Mesendoderm (in vitro differentiated cells): Measurements from ENCODE around the gene IGFL2.
"Not testable (repeated sequence)": the region's sequence is repeated elsewhere in the genome, so short reads cannot be mapped to it uniquely, and the experiment has no call there.

Experiments used
- DNase-seq: peaks from one replicate; pipeline ENCODE4 v3.0.0; 2013
- H2AK5ac ChIP-seq: 2 replicates; pipeline ENCODE4 v1.6.1; 2013; ENCODE audit warnings: low read length, inconsistent platforms
- H2BK120ac ChIP-seq: 2 replicates; pipeline ENCODE4 v1.6.1; 2013; ENCODE audit warnings: low read depth, mild to moderate bottlenecking, low read length, moderate library complexity, mixed read lengths
- H2BK15ac ChIP-seq: replicated peaks from 2 replicates; pipeline ENCODE4 v1.6.1; 2013; ENCODE audit warnings: low read depth, mild to moderate bottlenecking, moderate library complexity
- H2BK5ac ChIP-seq: 2 replicates; pipeline ENCODE4 v1.6.1; 2013; ENCODE audit warnings: low read length, inconsistent platforms
- H3K18ac ChIP-seq: 2 replicates; pipeline ENCODE4 v1.6.1; 2013; ENCODE audit warnings: mild to moderate bottlenecking, low read length, mixed read lengths
- H3K23ac ChIP-seq: one replicate; pipeline ENCODE4 v1.6.1; 2013; ENCODE audit warnings: low read length
- H3K27ac ChIP-seq: 2 replicates; pipeline ENCODE4 v1.5.1; 2013; ENCODE audit warnings: low read depth, mild to moderate bottlenecking, inconsistent platforms, low read length, moderate library complexity
- H3K27me3 ChIP-seq: 2 replicates; pipeline ENCODE4 v1.6.1; 2013; ENCODE audit warnings: low read length, control low read depth, mild to moderate bottlenecking, inconsistent platforms; ENCODE audit not compliant: insufficient read depth, poor library complexity
- H3K36me3 ChIP-seq: 2 replicates; pipeline ENCODE4 v1.6.1; 2013; ENCODE audit warnings: low read length, inconsistent platforms; ENCODE audit not compliant: control insufficient read depth, insufficient read depth
- H3K4ac ChIP-seq: one replicate; pipeline ENCODE4 v1.6.1; 2013; ENCODE audit warnings: low read depth, mild to moderate bottlenecking, low read length, moderate library complexity
- H3K4me1 ChIP-seq: 2 replicates; pipeline ENCODE4 v1.6.1; 2013; ENCODE audit warnings: low read depth, low read length, inconsistent platforms; ENCODE audit not compliant: control insufficient read depth
- H3K4me2 ChIP-seq: 2 replicates; pipeline ENCODE4 v1.6.1; 2013; ENCODE audit warnings: low read length
- H3K4me3 ChIP-seq: 2 replicates; pipeline ENCODE4 v1.5.1; 2013; ENCODE audit warnings: mild to moderate bottlenecking, low read length
- H3K56ac ChIP-seq: one replicate; pipeline ENCODE4 v1.6.1; 2013; ENCODE audit warnings: low read length
- H3K79me1 ChIP-seq: 2 replicates; pipeline ENCODE4 v1.6.1; 2013; ENCODE audit warnings: low read length, inconsistent platforms
- H3K79me2 ChIP-seq: 2 replicates; pipeline ENCODE4 v1.6.1; 2013; ENCODE audit warnings: mild to moderate bottlenecking, low read length; ENCODE audit not compliant: control insufficient read depth, insufficient read depth
- H3K9ac ChIP-seq: 2 replicates; pipeline ENCODE4 v1.6.1; 2013; ENCODE audit warnings: low read length, inconsistent platforms
- H4K5ac ChIP-seq: one replicate; pipeline ENCODE4 v1.6.1; 2013; ENCODE audit warnings: low read length
- H4K8ac ChIP-seq: one replicate; pipeline ENCODE4 v1.6.1; 2013; ENCODE audit warnings: low read depth, mild to moderate bottlenecking, control low read depth, low read length, moderate library complexity
- WGBS: extraction: QIAGEN DNeasy Blood & Tissue Kit; methylation state at CpG from one replicate; pipeline ENCODE4 v1.1.7; 2013; ENCODE audit warnings: low lambda C conversion rate, missing lambda C conversion rate; ENCODE audit not compliant: insufficient coverage; ENCODE audit errors: extremely low coverage; 5-methylcytosine and 5-hydroxymethylcytosine counted together

Gene IGFL2

DNA sequence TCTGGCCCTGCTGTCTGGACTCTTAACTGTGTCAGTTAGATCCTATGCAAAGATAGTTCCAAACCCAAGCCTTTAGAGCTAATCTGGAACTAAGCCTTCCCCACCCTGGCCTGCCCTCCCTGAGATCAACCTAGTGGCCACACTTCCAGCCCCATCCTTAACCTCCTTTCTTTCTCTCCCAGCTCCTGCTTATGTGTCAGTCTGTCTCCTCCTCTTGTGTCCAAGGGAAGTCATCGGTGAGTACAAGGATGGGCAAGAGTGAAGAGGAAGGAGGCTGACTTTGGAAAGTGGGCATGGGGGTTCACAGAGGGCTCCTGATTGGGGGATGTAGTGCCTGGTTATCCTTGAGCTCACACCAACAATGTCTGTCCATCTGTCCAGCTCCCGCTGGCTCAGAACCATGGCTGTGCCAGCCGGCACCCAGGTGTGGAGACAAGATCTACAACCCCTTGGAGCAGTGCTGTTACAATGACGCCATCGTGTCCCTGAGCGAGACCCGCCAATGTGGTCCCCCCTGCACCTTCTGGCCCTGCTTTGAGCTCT lies 12.3 kb downstream of the IGFL2 start:
- Histone ChIP-seq H3K79me2 (no peaks in the 10 kb centered on the region), H3K36me3 (no peaks in the 10 kb centered on the region), H3K4ac (no peak overlapping the region), H3K56ac (no peak overlapping the region), H3K27ac (no peak overlapping the region), H3K27me3 (no peaks in the 10 kb centered on the region), H3K9ac (no peak overlapping the region), H2BK120ac (no peak overlapping the region), H3K23ac (no peak overlapping the region), H2BK15ac (no peak overlapping the region), H2AK5ac (no peak overlapping the region), H2BK5ac (no peak overlapping the region), H3K4me2 (no peak overlapping the region), H3K4me3 (no peak overlapping the region), H4K8ac (no peak overlapping the region), H4K5ac (no peak overlapping the region), H3K18ac (no peak overlapping the region), H3K4me1 (no peaks in the 10 kb centered on the region), H3K79me1 (no peaks in the 10 kb centered on the region)
- no CpG with 5 or more reads among the region's 7 CpGs for WGBS
- DNase-seq, result no peak

DNA sequence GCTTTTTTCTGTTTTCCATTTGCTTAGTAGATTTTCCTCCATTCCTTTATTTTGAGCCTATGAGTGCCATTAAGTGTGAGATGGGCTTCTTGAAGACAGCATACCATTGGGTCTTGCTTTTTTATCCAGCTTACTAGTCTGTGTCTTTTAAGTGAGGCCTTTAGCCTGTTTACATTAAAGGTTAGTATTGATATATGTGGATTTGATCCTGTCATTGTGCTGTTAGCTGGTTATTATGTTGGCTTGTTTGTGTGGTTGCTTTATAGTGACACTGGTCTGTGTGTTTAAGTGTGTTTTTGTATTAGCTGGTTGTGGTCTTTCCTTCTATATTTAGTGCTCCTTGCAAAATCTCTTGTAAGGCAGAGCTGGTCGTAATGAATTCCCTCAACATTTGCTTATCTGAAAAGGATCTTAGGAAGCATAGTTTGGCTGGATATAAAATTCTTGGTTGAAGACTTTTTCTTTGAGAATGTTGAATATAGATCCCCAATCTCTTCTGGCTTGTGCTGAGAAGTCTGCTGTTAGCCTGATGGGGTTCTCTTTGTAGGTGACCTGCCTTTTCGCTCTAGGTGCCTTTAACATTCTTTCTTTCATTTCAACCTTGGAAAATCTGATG lies 13.7 kb downstream of the IGFL2 start:
- not testable (repeated sequence) for H3K4ac ChIP-seq, DNase-seq, H3K79me2 ChIP-seq, H4K8ac ChIP-seq, H3K79me1 ChIP-seq, H2AK5ac ChIP-seq, H3K27me3 ChIP-seq, H3K56ac ChIP-seq, H3K4me2 ChIP-seq, H2BK15ac ChIP-seq, H4K5ac ChIP-seq, H3K18ac ChIP-seq, H3K27ac ChIP-seq, H2BK5ac ChIP-seq, H3K4me3 ChIP-seq, H3K4me1 ChIP-seq, H2BK120ac ChIP-seq, H3K9ac ChIP-seq, H3K36me3 ChIP-seq, H3K23ac ChIP-seq
- WGBS, result no CpG with 5 or more reads among the region's 2 CpGs

DNA sequence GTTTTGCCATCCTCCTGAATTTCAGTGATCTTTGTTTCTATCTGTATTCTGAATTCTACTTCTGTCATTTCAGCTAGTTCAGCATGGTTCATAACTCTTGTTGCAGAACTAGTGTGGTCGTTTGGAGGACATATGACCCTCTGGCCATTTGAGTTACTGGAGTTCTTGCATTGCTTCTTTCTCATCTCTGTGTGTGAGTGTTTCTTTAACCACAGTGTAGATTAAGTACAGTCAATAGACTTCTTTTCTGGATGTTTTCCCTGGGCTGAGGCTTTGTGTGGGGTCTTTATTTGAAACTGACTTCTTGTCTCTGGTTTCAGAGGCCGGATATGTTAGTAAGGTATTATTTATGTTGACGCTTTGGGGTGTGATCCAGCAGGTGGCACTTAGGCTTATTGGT lies 14.7 kb downstream of the IGFL2 start:
- no peak overlapping the region for H3K4me2 ChIP-seq
- no peak overlapping the region for H2BK15ac ChIP-seq
- no CpG with 5 or more reads among the region's 3 CpGs for WGBS
- no peak overlapping the region for H2BK5ac ChIP-seq
- H3K79me1 ChIP-seq, result no peaks in the 10 kb centered on the region
- no peaks in the 10 kb centered on the region for H3K36me3 ChIP-seq
- no peak overlapping the region for H3K4ac ChIP-seq
- H2BK120ac ChIP-seq, result no peak overlapping the region
- DNase-seq, result no peak
- H3K27ac ChIP-seq, result no peak overlapping the region
- no peak overlapping the region for H4K8ac ChIP-seq
- H3K27me3 ChIP-seq, result no peaks in the 10 kb centered on the region
- peaks cover 3% of the 10 kb centered on the region for H3K4me1 ChIP-seq
- no peaks in the 10 kb centered on the region for H3K79me2 ChIP-seq
- no peak overlapping the region for H3K23ac ChIP-seq
- H4K5ac ChIP-seq, result no peak overlapping the region
- H2AK5ac ChIP-seq, result no peak overlapping the region
- no peak overlapping the region for H3K56ac ChIP-seq
- no peak overlapping the region for H3K9ac ChIP-seq
- no peak overlapping the region for H3K4me3 ChIP-seq
- H3K18ac ChIP-seq, result no peak overlapping the region

DNA sequence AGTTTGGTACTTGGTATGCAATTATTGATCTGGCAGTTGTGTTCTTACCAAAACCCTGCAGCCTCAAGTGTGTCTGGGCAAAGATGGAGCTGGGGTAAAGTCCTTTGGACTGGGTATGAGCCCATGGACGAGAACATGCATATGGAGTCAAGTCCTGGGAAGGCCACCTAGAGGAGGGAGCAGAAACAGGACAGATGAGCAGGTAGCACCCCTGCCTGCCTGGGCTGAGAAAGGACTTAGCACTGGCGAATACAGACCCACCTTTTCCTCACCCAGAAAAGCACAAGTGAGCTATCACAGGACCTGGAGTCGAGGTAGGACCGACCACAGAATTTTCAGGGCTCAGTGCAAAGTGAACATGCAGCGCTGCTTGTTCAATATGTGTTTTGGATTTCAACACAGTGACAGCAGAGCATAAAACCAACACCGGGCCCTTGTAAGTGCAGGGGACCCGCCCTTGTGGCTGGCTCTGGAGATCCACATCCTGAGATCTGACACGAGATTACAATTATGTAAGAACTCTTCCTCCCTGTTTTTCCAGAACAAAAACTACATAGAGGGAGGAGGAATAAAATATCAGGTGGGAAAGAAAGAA lies 25.9 kb downstream of the IGFL2 start:
- no peak overlapping the region for H3K9ac ChIP-seq
- DNase-seq, result peak; percentile 10
- no peak overlapping the region for H3K4me2 ChIP-seq
- no peak overlapping the region for H2AK5ac ChIP-seq
- H3K79me2 ChIP-seq, result no peaks in the 10 kb centered on the region
- WGBS, result no CpG with 5 or more reads among the region's 8 CpGs
- no peak overlapping the region for H3K18ac ChIP-seq
- no peak overlapping the region for H3K23ac ChIP-seq
- no peak overlapping the region for H2BK5ac ChIP-seq
- H3K4ac ChIP-seq, result no peak overlapping the region
- no peak overlapping the region for H2BK15ac ChIP-seq
- H3K4me3 ChIP-seq, result no peak overlapping the region
- no peaks in the 10 kb centered on the region for H3K27me3 ChIP-seq
- H3K36me3 ChIP-seq, result no peaks in the 10 kb centered on the region
- no peaks in the 10 kb centered on the region for H3K79me1 ChIP-seq
- no peak overlapping the region for H4K5ac ChIP-seq
- H3K4me1 ChIP-seq, result no peaks in the 10 kb centered on the region
- H4K8ac ChIP-seq, result no peak overlapping the region
- no peak overlapping the region for H3K27ac ChIP-seq
- H3K56ac ChIP-seq, result no peak overlapping the region
- no peak overlapping the region for H2BK120ac ChIP-seq

DNA sequence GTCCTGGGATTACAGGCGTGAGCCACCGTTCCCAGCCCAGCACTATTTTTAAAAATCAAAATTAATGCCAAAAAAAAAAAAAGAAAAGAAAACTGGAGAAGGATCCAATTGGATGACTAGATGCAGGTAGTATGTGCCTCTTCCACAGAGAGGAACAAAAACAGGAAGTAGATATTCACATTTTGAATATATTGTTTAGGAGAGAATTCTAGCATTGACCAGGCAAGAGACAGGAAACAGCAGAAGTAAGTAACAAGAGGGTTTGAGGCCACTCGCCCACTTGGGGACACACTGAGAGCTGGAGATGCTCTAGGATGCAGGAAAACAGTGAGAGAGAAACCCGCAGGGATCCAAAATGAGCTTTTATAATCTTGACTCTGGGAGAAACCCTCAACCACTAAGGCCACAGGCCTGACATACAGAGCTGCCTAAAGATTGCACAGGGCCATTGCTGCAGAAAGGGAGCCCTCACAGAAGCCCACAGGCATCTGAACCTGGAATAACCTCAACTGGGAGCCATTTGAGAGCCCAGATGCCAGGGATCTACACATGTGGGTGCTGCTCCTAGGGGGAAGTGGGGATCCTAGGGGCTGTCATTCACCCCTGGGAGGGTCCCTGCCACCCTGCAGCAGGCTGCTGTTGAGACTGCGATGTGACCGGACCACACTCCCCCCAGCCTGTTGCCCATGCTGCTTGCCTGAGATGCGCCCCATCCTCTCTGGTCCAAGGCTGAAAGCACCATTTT lies 28.2 kb downstream of the IGFL2 start:
- Histone ChIP-seq H3K4me2 (no peak overlapping the region), H3K9ac (no peak overlapping the region), H4K8ac (no peak overlapping the region), H3K27ac (no peak overlapping the region), H3K79me1 (no peaks in the 10 kb centered on the region), H2BK120ac (no peak overlapping the region), H4K5ac (no peak overlapping the region), H2BK15ac (no peak overlapping the region), H3K79me2 (no peaks in the 10 kb centered on the region), H3K56ac (no peak overlapping the region), H3K36me3 (no peaks in the 10 kb centered on the region), H3K18ac (no peak overlapping the region), H2AK5ac (no peak overlapping the region), H3K27me3 (no peaks in the 10 kb centered on the region), H3K23ac (no peak overlapping the region), H3K4ac (no peak overlapping the region), H3K4me1 (no peaks in the 10 kb centered on the region), H3K4me3 (no peak overlapping the region), H2BK5ac (no peak overlapping the region)
- DNase-seq, result no peak
- WGBS, result no CpG with 5 or more reads among the region's 7 CpGs
